Esophagus muscularis mucosa (tissue), 4 donors: ENCODE results near the gene PSENEN.

Experiments
- EP300 ChIP-seq: sonication (generic); formaldehyde crosslinking; IDR thresholded peaks from one replicate; pipeline ENCODE4 v1.6.1; 2017; ENCODE audit warnings: antibody characterized with exemption
- POLR2A ChIP-seq: fragments of 450-650 bp; IDR thresholded peaks from one replicate; pipeline ENCODE4 v1.6.1; 2017; ENCODE audit warnings: antibody characterized with exemption, moderate library complexity, mild to moderate bottlenecking, low read depth
- TF ChIP-seq, protein P1 (sequence below), 3 experiments: fragments of 200-600 bp in 2 of 3; fragments of 450-650 bp in 1 of 3; sonication (generic) in 2 of 3; IDR thresholded peaks; one replicate each; pipeline ENCODE4 v1.5.1; 2017 to 2019; ENCODE audit warnings: antibody characterized with exemption in 3 of 3, mild to moderate bottlenecking in 2 of 3, moderate library complexity in 1 of 3

DNA sequence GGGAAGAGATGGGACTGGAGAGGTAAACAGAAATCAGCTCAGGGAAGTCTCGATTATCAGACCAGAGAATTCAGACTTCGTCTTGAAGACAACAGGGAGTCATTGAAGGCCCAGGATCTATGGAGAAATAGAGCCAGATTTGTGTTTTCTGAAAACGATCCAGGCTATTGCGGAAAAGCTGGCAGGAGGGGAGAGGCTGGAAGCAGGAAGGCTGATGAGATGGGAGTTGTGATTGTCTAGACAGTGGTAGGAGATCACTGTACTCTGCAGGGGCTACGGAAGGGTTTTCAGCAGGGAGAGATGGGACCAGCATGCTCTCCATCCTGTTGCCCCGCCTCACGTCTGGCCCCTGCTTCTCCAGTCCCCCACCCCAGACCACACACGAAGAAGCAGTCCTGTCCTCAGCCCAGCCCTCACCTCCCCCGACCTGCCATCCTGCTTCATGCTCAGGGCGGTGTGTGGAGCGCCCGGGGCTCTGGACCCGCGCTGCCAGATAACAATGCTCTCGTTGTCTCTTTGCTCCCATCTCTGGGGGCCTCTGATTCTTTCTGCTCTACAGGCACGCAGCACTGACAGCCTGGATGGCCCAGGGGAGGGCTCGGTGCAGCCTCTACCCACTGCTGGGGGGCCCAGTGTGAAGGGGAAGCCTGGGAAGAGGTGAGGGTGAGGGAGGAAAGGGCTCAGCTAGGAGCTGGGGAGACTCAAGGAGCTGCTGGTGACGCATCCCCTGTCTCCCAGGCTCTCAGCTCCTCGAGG, 31.8 kb downstream of the PSENEN start:
- TF ChIP-seq EP300 (no peak), POLR2A (no peak)
- TF ChIP-seq, protein P1, sequence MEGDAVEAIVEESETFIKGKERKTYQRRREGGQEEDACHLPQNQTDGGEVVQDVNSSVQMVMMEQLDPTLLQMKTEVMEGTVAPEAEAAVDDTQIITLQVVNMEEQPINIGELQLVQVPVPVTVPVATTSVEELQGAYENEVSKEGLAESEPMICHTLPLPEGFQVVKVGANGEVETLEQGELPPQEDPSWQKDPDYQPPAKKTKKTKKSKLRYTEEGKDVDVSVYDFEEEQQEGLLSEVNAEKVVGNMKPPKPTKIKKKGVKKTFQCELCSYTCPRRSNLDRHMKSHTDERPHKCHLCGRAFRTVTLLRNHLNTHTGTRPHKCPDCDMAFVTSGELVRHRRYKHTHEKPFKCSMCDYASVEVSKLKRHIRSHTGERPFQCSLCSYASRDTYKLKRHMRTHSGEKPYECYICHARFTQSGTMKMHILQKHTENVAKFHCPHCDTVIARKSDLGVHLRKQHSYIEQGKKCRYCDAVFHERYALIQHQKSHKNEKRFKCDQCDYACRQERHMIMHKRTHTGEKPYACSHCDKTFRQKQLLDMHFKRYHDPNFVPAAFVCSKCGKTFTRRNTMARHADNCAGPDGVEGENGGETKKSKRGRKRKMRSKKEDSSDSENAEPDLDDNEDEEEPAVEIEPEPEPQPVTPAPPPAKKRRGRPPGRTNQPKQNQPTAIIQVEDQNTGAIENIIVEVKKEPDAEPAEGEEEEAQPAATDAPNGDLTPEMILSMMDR (IDR thresholded peaks at IDR 0.05) = no peak
